CD4-positive, alpha-beta T cell treated with Interleukin-21 for 1 hour (primary cell): ENCODE results near the gene HSPA12A.
A peak's percentile ranks its signal among the peaks of the same experiment; 100 is the strongest.

ENCODE experiments used
- DNase-seq: peaks from one replicate; pipeline ENCODE4 v3.0.0-alpha.2; 2020

HSPA12A gene

GRCh38 chr10:116771101-116771958 is 29.0 kb upstream of the HSPA12A start:
- no peak for DNase-seq

GRCh38 chr10:116770281-116770680 is 27.9 kb upstream of the HSPA12A start:
- no peak for DNase-seq

GRCh38 chr10:116769791-116770190 is 27.4 kb upstream of the HSPA12A start:
- DNase-seq = no peak

GRCh38 chr10:116769368-116769767 is 27.0 kb upstream of the HSPA12A start:
- DNase-seq = no peak

- no peak for DNase-seq
These were observed 26.4 kb upstream of the HSPA12A start for GRCh38 chr10:116768786-116769185.

GRCh38 chr10:116766837-116767634 is 24.7 kb upstream of the HSPA12A start:
- DNase-seq = no peak

- DNase-seq = no peak
These were observed 24.0 kb upstream of the HSPA12A start for GRCh38 chr10:116766241-116766827.

- peak; percentile 36 for DNase-seq
These were observed 23.3 kb upstream of the HSPA12A start for GRCh38 chr10:116765648-116766081.

GRCh38 chr10:116764979-116765378 is 22.6 kb upstream of the HSPA12A start:
- DNase-seq = no peak

GRCh38 chr10:116763440-116763839 is 21.1 kb upstream of the HSPA12A start:
- no peak for DNase-seq

- no peak for DNase-seq
These were observed 19.5 kb upstream of the HSPA12A start for GRCh38 chr10:116761883-116762282.

GRCh38 chr10:116760919-116761318 is 18.6 kb upstream of the HSPA12A start:
- DNase-seq = no peak

GRCh38 chr10:116757246-116757645 is 14.9 kb upstream of the HSPA12A start:
- no peak for DNase-seq

- DNase-seq = no peak
These were observed 13.9 kb upstream of the HSPA12A start for GRCh38 chr10:116756277-116756676.

GRCh38 chr10:116753759-116754158 is 11.4 kb upstream of the HSPA12A start:
- DNase-seq = no peak

- no peak for DNase-seq
These were observed 10.8 kb upstream of the HSPA12A start for GRCh38 chr10:116752969-116753665.

- DNase-seq = no peak
These were observed 10.2 kb upstream of the HSPA12A start for GRCh38 chr10:116752563-116752962.

- DNase-seq = no peak
These were observed 6.1 kb upstream of the HSPA12A start for GRCh38 chr10:116748471-116748870.

GRCh38 chr10:116748041-116748440 is 5.7 kb upstream of the HSPA12A start:
- no peak for DNase-seq

GRCh38 chr10:116747325-116747724 is 5.0 kb upstream of the HSPA12A start:
- DNase-seq = no peak

- DNase-seq = no peak
These were observed 2.5 kb upstream of the HSPA12A start for GRCh38 chr10:116744885-116745284.

- no peak for DNase-seq
These were observed 1.9 kb upstream of the HSPA12A start for GRCh38 chr10:116744163-116744753.
